Loucy (cell line): ENCODE measurements around the gene BTBD19.

Experiments used
- CTCF ChIP-seq: fragments of 200-600 bp; sonication (generic); conservative IDR thresholded peaks from 2 replicates; pipeline ENCODE4 v1.5.1; 2014; ENCODE audit warnings: mild to moderate bottlenecking, antibody characterized with exemption, low read length
- EZH2phosphoT487 ChIP-seq: fragments of 200-600 bp; IDR thresholded peaks from 2 replicates; pipeline ENCODE4 v1.6.1; 2018; ENCODE audit warnings: antibody characterized with exemption, mild to moderate bottlenecking, moderate library complexity, borderline replicate concordance

GRCh38 chr1:44803312-44804095, 4.8 kb upstream of the BTBD19 start:
- TF ChIP-seq CTCF (no peak), EZH2phosphoT487 (no peak)
